ENCODE results near the gene SPATA33. TPM values are rescaled to one million over a fixed set of nuclear protein-coding genes. Genes with fewer than 3 reads are reported as not detected.

The SPATA33 gene
- total and polyA plus RNA-seq, 8 donors, result 9.9 to 15.7 (median 13.3) TPM

DNA sequence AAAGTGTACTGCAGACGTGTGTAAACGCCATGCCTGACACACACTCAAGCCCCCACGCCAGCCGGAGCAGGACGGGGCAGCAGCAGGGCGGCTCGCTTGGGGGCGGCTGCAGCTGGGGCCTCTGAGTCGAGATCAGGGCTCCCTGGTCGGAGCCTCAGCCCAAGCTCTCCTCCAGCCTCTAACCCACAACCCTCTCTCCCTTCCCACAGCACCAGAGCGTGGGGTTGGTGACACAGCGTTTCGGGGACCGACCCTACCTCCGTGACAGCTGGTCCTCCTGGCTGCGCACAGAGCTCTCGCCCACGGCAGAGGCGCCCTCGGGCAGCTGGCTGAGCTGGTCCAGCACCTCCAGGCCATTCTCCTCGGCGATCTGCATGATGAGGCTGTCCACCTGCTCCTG, 11.4 kb upstream of the SPATA33 start:
- H3K9me3 ChIP-seq, result no peaks in the 10 kb centered on the region
- ATAC-seq, result no peak
- peaks cover 0 to 5% of the 10 kb centered on the region in 2 donors for H3K4me1 ChIP-seq
- H3K27me3 ChIP-seq, result no peaks in the 10 kb centered on the region
- intact Hi-C loops (cut with DNase I), result no loop called here
- DNase-seq, result no peak
- TF ChIP-seq, protein P1, sequence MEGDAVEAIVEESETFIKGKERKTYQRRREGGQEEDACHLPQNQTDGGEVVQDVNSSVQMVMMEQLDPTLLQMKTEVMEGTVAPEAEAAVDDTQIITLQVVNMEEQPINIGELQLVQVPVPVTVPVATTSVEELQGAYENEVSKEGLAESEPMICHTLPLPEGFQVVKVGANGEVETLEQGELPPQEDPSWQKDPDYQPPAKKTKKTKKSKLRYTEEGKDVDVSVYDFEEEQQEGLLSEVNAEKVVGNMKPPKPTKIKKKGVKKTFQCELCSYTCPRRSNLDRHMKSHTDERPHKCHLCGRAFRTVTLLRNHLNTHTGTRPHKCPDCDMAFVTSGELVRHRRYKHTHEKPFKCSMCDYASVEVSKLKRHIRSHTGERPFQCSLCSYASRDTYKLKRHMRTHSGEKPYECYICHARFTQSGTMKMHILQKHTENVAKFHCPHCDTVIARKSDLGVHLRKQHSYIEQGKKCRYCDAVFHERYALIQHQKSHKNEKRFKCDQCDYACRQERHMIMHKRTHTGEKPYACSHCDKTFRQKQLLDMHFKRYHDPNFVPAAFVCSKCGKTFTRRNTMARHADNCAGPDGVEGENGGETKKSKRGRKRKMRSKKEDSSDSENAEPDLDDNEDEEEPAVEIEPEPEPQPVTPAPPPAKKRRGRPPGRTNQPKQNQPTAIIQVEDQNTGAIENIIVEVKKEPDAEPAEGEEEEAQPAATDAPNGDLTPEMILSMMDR (IDR thresholded peaks at IDR 0.05), result no peak
- peaks cover 0 to 68% of the 10 kb centered on the region in 2 donors for H3K36me3 ChIP-seq
- H3K4me3 ChIP-seq, result no peak overlapping the region
- no peak overlapping the region for H3K27ac ChIP-seq

DNA sequence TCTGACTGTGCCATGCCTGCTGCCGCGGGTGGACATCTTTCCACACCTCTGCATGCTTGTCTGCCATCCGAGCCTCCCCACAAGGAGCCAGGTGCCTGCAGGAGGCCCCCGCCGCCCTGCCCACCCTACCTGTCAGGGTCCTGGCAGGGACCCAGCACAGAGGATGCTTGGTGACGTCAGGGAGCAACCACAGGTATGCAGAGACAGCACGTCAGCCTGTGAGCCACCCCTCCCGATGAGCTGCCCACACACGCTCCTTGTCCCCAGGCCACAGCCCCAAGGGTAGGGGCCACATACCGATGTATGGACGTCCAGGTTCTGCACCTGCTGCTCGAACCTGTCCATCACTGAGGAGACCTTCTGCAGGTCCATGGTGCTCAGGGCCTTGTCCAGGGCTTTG, 10.7 kb upstream of the SPATA33 start:
- Histone ChIP-seq H3K27ac (no peak overlapping the region), H3K9me3 (no peaks in the 10 kb centered on the region), H3K4me3 (no peak overlapping the region), H3K36me3 (peaks cover 0 to 74% of the 10 kb centered on the region in 2 donors), H3K27me3 (no peaks in the 10 kb centered on the region), H3K4me1 (no peaks in the 10 kb centered on the region)
- intact Hi-C loops (cut with DNase I), result no loop called here
- ATAC-seq (no peak), DNase-seq (no peak)
- TF ChIP-seq, protein P1 (IDR thresholded peaks at IDR 0.05), result no peak

DNA sequence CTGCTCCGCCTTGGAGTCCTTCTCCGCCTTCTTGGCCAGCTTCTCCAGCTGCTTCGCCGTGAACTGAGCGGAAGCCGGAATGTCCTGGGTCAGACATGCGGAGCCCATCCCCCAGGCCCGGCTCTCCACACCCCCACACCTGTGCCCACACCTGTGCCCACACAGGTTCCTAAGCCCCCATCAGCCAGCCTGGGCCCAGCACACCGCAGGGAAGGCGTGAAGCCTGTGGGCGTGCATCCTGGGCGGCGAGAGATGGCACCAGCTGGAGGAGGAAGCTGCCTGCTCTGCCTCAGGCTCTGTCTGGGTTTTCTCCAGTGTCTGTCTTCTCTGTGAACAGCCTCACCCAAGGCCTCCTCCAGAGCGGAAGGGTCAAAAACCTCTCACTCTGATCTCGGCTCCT, 6.1 kb upstream of the SPATA33 start:
- ATAC-seq (no peak), DNase-seq (no peak)
- no peaks in the 10 kb centered on the region for H3K27me3 ChIP-seq
- H3K4me1 ChIP-seq, result peaks cover 3 to 10% of the 10 kb centered on the region in 2 donors
- intact Hi-C loops (cut with DNase I), result no loop called here
- no peak overlapping the region for H3K4me3 ChIP-seq
- H3K9me3 ChIP-seq, result no peaks in the 10 kb centered on the region
- TF ChIP-seq, protein P1 (IDR thresholded peaks at IDR 0.05), result no peak
- no peak overlapping the region for H3K27ac ChIP-seq
- H3K36me3 ChIP-seq, result peaks cover 0 to 66% of the 10 kb centered on the region in 2 donors

DNA sequence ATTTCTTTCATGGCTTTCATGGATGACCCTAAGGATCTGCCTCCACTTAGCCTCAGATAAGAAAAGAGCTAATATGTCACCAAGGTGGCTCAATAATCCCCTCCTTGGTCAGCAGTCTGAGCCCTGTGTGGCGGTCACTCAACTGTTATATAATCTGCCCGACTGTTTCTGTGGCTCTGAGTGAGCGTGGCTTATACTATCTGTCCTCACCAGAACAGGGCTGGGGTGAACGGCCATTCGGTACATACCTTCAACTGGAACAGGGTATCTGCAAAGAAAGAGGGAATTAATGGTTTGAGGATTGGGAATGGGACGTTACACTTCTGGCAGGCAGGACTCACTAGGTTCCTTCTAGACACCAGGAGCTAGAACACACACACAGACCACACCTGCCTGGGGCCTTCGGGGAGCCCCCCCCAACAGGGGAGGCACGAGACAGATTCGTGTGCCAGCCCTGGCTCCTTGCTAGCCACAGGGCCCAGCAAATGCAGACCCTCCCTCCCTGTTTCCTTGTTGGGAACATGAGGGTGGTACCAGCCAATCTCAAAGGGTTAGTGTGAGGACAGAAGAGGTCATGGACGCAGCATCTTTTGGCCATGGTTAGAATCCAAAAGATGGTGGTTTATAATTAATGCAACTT, 3.9 kb upstream of the SPATA33 start:
- Histone ChIP-seq H3K36me3 (peaks cover 0 to 51% of the 10 kb centered on the region in 2 donors), H3K27ac (no peak overlapping the region), H3K4me3 (no peak overlapping the region), H3K9me3 (no peaks in the 10 kb centered on the region), H3K4me1 (peaks cover 9 to 20% of the 10 kb centered on the region in 2 donors), H3K27me3 (no peaks in the 10 kb centered on the region)
- TF ChIP-seq, protein P1 (IDR thresholded peaks at IDR 0.05), result no peak
- ATAC-seq (no peak), DNase-seq (no peak)
- intact Hi-C loops (cut with DNase I), result no loop called here

DNA sequence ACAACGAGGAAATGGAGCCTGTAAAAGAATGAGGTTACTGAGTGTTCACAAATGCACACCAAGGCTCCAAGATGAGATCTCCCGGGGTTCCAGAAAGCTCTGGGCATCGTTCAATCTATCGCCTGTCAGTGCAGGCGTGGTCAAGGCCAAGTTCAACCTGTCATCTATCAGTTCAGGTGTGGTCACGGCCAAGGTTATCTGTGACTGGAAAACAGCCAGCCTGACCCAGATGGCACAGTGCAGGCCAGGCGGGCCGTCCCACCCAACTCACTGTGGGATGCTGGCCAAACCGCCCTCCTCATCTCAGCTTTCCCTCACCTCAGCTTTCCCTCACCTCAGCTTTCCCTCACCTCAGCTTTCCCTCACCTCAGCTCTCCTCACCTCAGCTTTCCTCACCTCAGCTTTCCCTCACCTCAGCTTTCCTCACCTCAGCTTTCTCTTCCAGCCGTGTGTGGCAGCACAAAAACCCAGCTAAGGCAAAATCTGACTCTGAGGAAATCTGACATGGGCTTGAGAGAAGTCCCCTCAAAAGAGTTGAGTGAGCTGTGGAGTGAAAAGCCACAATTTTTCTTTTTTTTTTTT, 2.5 kb upstream of the SPATA33 start:
- ATAC-seq, result no peak
- intact Hi-C loops (cut with DNase I), result no loop called here

More for the DNA sequence above, 2.5 kb upstream of the SPATA33 start:
- TF ChIP-seq, protein P1 (IDR thresholded peaks at IDR 0.05), result no peak
- Histone ChIP-seq H3K27ac (no peak overlapping the region), H3K9me3 (no peaks in the 10 kb centered on the region), H3K4me3 (no peak overlapping the region), H3K27me3 (no peaks in the 10 kb centered on the region), H3K4me1 (peaks cover 12 to 31% of the 10 kb centered on the region in 2 donors), H3K36me3 (peaks cover 0 to 37% of the 10 kb centered on the region in 2 donors)
- DNase-seq, result no peak

All from left lung (tissue), 10 donors.